GM21447 (cell line): Measurements from ENCODE around the gene RFX1.

Experiments
- ATAC-seq: cut with Tn5 transposase; IDR thresholded peaks from one replicate; pipeline ENCODE4 v1.9.1; 2021; ENCODE audit not compliant: unreplicated experiment

The RFX1 gene

DNA sequence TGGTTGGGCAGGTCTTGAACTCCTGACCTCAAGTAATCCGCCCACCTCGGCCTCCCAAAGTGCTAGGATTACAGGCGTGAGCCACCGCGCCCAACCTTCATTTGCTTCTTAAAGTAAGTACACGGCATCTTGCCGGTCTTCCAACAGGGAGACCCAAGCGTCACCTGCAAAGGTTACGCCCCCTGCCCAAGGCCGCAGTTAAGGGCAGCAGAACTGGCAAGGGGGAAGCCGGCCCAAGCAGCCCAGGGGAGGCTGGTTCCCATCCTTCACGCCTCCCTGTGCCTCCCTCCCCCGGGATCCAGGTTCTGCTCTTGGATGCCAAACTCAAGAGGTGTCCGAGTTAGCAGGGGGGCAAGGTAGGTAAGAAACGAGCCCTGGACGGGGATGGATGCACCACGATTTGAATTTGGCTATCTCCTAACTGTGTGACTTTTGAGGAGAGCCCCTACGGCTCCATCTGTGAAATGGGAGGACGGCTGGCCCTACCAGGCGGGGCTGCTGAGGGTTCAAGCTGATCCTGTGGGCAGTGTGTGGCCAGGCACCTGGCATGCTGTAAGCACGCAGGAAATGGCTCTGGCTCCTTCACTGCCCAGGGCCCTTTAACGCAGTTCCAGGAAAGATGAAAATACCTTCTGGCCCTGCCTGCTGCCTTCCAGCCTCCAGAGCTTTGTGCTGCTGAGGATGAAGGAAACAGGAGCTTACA, 9.0 kb downstream of the RFX1 start:
- no peak for ATAC-seq

GRCh38 chr19:13995878-13996765, 10.0 kb downstream of the RFX1 start:
- no peak for ATAC-seq

DNA sequence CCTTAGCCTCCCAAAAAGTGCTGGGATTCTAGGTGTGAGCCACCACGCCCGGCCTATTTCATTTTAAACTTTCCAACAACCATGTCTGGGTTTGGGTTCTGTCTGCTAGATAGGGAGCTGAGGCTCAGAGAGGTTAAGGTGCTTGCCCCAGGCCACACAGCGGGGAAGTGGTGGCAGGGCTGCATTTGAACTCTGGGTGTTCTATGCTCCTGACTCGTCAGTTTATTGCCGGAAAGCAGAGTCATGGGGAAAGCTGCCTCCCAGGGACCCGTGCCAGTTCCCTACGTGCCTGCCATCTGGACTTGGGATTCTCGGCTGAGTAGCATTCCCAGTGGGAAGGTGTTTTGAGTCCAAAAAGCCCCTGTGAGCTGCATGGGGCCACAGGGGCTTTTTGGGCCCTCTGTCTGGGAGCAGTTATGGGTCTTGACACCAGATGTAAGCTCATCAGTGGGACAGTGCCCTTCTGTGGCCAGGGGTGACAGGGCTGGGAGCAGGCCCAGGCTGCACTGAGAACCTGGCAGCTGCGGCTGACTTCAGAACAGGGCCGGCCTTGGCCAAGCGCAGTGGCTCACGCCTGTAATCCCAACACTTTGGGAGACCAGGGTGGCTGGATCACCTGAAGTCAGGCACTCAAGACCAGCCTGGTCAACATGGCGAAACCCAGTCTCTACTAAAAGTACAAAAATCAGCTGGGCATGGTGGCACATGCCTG, 10.9 kb downstream of the RFX1 start:
- no peak for ATAC-seq

GRCh38 chr19:13993590-13994300, 12.4 kb downstream of the RFX1 start:
- ATAC-seq: no peak

- ATAC-seq: no peak
Observed at GRCh38 chr19:13992025-13992424, 14.1 kb downstream of the RFX1 start.

GRCh38 chr19:13990085-13990484, 16.0 kb downstream of the RFX1 start:
- ATAC-seq: no peak

GRCh38 chr19:13989487-13989886, 16.6 kb downstream of the RFX1 start:
- no peak for ATAC-seq

DNA sequence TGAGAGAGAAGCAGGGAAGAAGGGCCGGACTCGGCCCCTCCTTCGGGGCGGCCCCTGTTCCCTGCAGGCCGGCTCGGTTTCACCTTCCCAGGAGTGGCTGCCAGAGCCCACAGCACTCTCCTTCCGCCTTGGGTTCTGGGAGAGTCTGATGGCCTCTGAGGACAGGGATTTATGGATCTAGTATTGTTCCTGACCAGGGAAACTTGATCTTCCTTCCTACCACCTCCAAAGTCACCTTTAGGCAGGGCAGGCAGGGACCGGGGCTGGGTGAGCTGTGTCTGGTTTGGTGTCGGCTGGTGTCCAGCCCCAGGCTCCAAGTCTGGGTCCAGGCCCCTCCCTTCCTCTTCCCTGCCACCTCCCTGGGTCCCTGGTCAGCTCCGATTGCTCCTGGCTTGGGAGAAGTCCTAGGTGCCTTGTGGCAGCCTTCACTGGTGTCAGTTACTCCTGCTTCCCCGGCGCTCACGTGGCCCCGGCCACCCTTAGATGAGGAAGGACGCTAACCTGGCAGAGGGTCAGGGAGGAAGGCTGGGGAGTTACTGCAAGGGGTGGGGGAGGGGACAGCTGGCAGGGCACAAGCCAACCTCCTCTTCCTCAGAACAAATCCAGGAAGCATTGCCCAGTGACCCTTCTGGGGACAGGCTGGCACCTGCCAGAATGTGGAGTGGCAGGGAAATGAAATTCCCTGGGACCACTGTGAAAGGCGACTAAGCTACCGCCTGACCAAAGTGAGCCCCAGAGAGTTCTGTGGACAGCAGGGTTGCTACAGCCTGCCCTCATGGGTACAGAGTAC, 18.8 kb downstream of the RFX1 start:
- no peak for ATAC-seq

DNA sequence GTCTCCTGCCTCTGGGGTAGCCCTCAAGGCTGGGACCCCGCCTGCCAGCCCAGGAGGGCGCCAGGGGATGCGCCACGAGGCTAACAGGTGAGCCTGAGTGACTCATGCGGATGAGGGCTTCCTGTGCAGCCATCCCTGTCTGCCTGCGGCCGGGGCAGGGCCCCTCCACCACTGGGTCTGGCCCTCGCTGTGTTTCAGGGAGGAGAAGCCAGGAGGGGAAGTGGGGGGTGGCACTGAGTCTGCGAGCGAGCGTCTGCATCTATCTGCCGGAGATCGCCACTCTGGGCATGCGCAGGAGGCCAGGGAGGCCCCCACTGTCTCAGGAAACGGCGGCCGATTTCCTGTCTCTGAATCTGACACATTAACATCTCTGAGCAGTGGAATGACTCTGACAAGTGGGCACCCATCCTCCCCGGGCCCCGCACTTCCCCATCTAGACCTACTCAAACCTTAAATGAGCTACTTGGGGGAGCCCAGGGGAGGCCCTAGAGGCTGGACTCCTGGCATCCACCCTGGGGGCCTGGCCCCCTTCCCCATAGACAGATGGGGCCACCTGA, 19.7 kb downstream of the RFX1 start:
- peak; percentile 89 for ATAC-seq

DNA sequence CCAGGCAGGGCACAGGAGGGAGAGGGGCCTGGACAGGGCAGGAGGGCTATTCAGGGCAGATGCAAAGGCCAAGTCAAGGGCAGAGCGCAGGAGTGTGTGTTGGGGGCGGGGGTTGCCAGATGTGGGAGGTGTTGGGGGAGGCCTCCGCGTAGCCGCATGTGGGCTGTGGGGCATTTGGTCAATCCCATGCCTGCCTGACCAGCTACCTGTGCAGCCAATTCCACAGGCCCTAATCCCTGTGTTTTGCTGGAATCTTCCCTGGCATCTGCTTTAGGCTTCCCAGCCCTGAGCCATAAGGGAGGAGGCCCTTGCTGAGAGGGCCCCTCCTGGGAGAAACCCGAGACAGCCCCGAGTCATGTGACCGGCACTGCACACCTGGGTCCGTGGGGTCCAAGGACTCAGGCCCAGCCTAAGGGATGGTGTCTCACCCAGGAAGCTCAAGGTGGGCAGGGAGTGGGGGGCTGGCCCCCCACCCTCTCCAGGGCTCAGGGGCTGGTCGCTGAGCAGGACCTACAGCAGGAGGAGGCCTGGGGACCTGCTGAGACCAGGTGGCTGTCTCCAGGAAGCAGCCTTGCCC, 20.3 kb downstream of the RFX1 start:
- peak; percentile 6 for ATAC-seq

DNA sequence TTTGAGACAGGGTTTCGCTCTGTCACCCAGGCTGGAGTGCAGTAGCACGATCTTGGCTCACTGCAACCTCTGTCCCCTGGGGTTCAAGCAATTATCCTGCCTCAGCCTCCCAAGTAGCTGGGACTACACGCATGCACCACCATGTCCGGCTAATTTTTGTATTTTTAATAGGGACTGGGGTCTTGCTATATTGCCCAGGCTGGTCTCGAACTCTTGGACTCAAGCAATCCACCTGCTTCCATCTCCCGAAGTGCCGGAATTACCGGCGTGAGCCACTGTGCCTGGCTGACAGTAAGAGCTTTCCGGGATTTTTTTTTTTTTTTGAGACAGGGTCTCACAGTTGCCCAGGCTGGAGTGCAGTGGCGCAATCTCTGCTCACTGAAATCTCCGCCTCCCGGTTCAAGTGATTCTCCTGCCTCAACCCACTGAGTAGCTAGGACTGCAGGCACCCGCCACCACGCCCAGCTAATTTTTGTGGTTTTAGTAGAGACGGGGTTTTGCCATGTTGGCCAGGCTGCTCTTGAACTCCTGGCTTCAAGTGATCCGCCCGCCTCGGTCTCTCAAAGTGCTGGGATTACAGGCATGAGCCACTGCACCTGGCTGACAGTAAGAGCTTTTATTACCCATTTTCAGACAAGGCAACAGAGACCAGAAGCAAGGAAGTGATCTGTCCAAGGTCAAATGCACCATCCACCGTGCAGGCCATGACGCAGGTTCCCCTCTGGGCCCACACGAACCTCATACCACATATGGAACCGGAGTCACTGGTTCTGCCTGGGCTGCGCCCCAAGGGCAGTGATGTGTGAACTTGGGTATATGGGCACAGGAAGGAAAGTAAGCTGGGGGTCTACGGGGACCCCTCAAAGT, 21.0 kb downstream of the RFX1 start:
- no peak for ATAC-seq

DNA sequence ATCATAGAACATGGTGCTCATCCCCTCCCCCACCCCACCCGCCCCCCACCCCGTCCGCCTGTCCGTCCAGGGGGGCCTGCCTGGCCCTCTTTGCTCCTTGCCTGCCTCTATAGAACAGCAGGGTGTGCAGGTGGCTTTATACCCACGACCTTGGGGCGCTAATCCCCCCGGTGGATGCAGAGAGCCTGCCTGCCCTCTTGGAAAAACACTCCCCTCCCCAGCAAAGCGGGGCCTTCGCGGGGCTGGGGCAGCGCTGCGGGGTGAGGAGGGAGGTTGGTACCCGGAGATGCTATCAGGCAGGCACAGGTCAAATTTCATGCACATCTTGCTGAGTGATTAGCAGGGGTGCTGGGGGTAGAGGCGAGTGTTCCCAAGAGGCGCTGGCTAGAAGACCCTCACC, 21.9 kb downstream of the RFX1 start:
- no peak for ATAC-seq

- no peak for ATAC-seq
Observed at GRCh38 chr19:13983213-13983889, 22.8 kb downstream of the RFX1 start.

GRCh38 chr19:13982773-13983172, 23.3 kb downstream of the RFX1 start:
- no peak for ATAC-seq

- ATAC-seq: no peak
Observed at GRCh38 chr19:13981988-13982501, 24.1 kb downstream of the RFX1 start.

DNA sequence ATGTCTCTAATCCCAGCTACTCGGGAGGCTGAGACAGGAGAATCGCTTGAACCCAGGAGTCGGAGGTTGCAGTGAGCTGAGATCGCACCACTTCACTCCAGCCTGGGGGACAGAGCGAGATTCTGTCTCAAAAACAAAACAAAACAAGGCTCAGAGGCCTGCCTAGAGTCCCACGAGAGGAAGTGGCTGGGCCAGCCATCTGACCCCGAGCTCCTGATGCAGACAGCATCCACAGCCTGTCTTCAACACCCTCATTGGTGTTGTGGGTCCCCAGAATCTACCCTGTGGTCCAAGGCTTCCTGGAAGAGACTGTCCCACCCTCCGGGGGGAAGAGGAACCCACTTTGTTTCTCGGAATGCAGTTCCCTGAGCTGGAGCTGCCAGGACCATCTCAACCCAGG, 24.7 kb downstream of the RFX1 start:
- no peak for ATAC-seq

GRCh38 chr19:13981021-13981420, 25.1 kb downstream of the RFX1 start:
- no peak for ATAC-seq

GRCh38 chr19:13980340-13980739, 25.8 kb downstream of the RFX1 start:
- no peak for ATAC-seq
